PC-3 (cell line): ENCODE results near the gene TACSTD2. TPM values are rescaled to one million over a fixed set of nuclear protein-coding genes. Genes with fewer than 3 reads are reported as not detected.

Experiments
- ATAC-seq: fragments of 200-7000 bp; cut with Tn5 transposase; 2 replicates; pipeline ENCODE4 v1.9.1; 2020; ENCODE audit warnings: mild to moderate bottlenecking, moderate library complexity
- BruUV-seq: library from RNA; stranded (reverse); fragments of 400-500 nt; replicated peaks from 2 replicates; lab custom pipeline; 2021; lab: Mats Ljungman, UMichigan
- CTCF ChIA-PET: fragments of 300-600 bp; sonication (Branson Sonifier 250); formaldehyde crosslinking; loops from one replicate; lab custom pipeline; 2022; ENCODE audit warnings: antibody characterized with exemption; lab: Charles Lee
- POLR2A ChIA-PET: fragments of 300-600 bp; sonication (Branson Sonifier 250); formaldehyde crosslinking; loops from one replicate; lab custom pipeline; 2022; ENCODE audit warnings: antibody characterized with exemption; ENCODE audit not compliant: unreplicated experiment; lab: Charles Lee
- DNase-seq: peaks from one replicate; pipeline ENCODE4 v3.0.0-alpha.2; 2015
- H2AFZ ChIP-seq: fragments of 300-600 bp; sonication (generic); 2 replicates; pipeline ENCODE4 v1.6.0; 2016; ENCODE audit warnings: antibody characterized with exemption, low read length
- H3F3A ChIP-seq: fragments of 300-600 bp; sonication (generic); one replicate; pipeline ENCODE4 v1.6.0; 2017; ENCODE audit warnings: antibody characterized with exemption, low read length, control low read depth, mild to moderate bottlenecking; ENCODE audit not compliant: unreplicated experiment
- H3K27ac ChIP-seq: fragments of 300-600 bp; sonication (generic); 2 replicates; pipeline ENCODE4 v1.5.1; 2016; ENCODE audit warnings: mild to moderate bottlenecking, low read length
- H3K27me3 ChIP-seq: fragments of 300-600 bp; sonication (generic); 2 replicates; pipeline ENCODE4 v1.6.1; 2016; ENCODE audit warnings: low read length, mixed read lengths
- H3K36me3 ChIP-seq: fragments of 300-600 bp; sonication (generic); 2 replicates; pipeline ENCODE4 v1.6.1; 2016; ENCODE audit warnings: low read depth, mixed run types, low read length, mixed read lengths
- H3K4me1 ChIP-seq: fragments of 300-600 bp; sonication (generic); 2 replicates; pipeline ENCODE4 v1.5.1; 2016; ENCODE audit warnings: low read length; ENCODE audit not compliant: insufficient read depth
- H3K4me2 ChIP-seq: fragments of 300-600 bp; sonication (generic); 2 replicates; pipeline ENCODE4 v1.6.0; 2016; ENCODE audit warnings: low read length
- H3K4me3 ChIP-seq: fragments of 300-600 bp; sonication (generic); 2 replicates; pipeline ENCODE4 v1.5.1; 2016; ENCODE audit warnings: mild to moderate bottlenecking, low read length, mixed read lengths
- H3K79me2 ChIP-seq: fragments of 300-600 bp; sonication (generic); 2 replicates; pipeline ENCODE4 v1.6.1; 2017; ENCODE audit warnings: low read length, mixed read lengths
- H3K9ac ChIP-seq: fragments of 300-600 bp; sonication (generic); 2 replicates; pipeline ENCODE4 v1.6.0; 2016; ENCODE audit warnings: mild to moderate bottlenecking, low read length
- H3K9me2 ChIP-seq: fragments of 300-600 bp; sonication (generic); replicated peaks from 2 replicates; pipeline ENCODE4 v1.6.1; 2016; ENCODE audit warnings: mixed run types, low read length, mixed read lengths
- H3K9me3 ChIP-seq: fragments of 300-600 bp; sonication (generic); 2 replicates; pipeline ENCODE4 v1.6.1; 2016; ENCODE audit warnings: low read length, mixed read lengths
- H4K20me1 ChIP-seq: fragments of 300-600 bp; sonication (generic); 2 replicates; pipeline ENCODE4 v1.6.1; 2016; ENCODE audit warnings: low read length, mixed read lengths
- CTCF ChIP-seq: fragments of 300-600 bp; sonication (generic); conservative IDR thresholded peaks from 2 replicates; pipeline ENCODE4 v1.5.1; 2017; ENCODE audit warnings: antibody characterized with exemption, low read depth, mild to moderate bottlenecking, low read length
- EZH2 ChIP-seq: fragments of 300-600 bp; sonication (generic); IDR thresholded peaks from one replicate; pipeline ENCODE4 v1.6.1; 2017; ENCODE audit warnings: antibody characterized with exemption, mild to moderate bottlenecking, low read length; ENCODE audit not compliant: unreplicated experiment
- EZH2phosphoT487 ChIP-seq: fragments of 300-600 bp; sonication (generic); IDR thresholded peaks from 2 replicates; pipeline ENCODE4 v1.6.1; 2018; ENCODE audit warnings: mild to moderate bottlenecking, antibody characterized with exemption, low read length, borderline replicate concordance
- intact Hi-C: fragments of 100-400 bp; cut with micrococcal nuclease; formaldehyde crosslinking; loops from 2 replicates; pipeline ENCODE4 v1.9.0; 2023
- total RNA-seq: library from RNA; depleted of rRNA; stranded (reverse); fragments of >200 nt; gene quantifications from 2 replicates; pipeline ENCODE4 v1.2.3, GENCODE V29; 2014

The TACSTD2 gene
- total RNA-seq, 1 experiment from 2014 or later, result 94.2 TPM

GRCh38 chr1:58548371-58548770 is 28.7 kb downstream of the TACSTD2 start:
- H3K4me3 ChIP-seq, result no peak overlapping the region
- POLR2A ChIA-PET, result no interaction called here
- no peaks in the 10 kb centered on the region for H3K36me3 ChIP-seq
- H3K27ac ChIP-seq, result no peak overlapping the region
- BruUV-seq, result no TSS peak
- no peaks in the 10 kb centered on the region for H3K9me3 ChIP-seq
- H2AFZ ChIP-seq, result no peak overlapping the region
- ATAC-seq (no peak), DNase-seq (no peak)
- peaks cover 13% of the 10 kb centered on the region; the same call in 1 of the 2 replicates for H3K79me2 ChIP-seq
- H3K9me2 ChIP-seq, result no peaks in the 10 kb centered on the region
- TF ChIP-seq CTCF, result no peak
- TF ChIP-seq EZH2, result no peak
- TF ChIP-seq EZH2phosphoT487, result no peak
- no peak overlapping the region for H3K9ac ChIP-seq
- intact Hi-C loops, result no loop called here
- CTCF ChIA-PET, result no interaction called here
- no peaks in the 10 kb centered on the region for H4K20me1 ChIP-seq
- H3F3A ChIP-seq, result no peaks in the 10 kb centered on the region
- H3K27me3 ChIP-seq, result no peaks in the 10 kb centered on the region
- H3K4me1 ChIP-seq, result peaks cover 11% of the 10 kb centered on the region
- H3K4me2 ChIP-seq, result no peak overlapping the region

- H3K9me3 ChIP-seq, result no peaks in the 10 kb centered on the region
- DNase-seq (peak; percentile 96), ATAC-seq (peak; percentile 92)
- H4K20me1 ChIP-seq, result no peaks in the 10 kb centered on the region
- peak within 1 kb of the TSS; percentile 99 for H3K4me2 ChIP-seq
- BruUV-seq, result TSS peak; percentile 65
- H3K9ac ChIP-seq, result peak within 1 kb of the TSS; percentile 79
- peak within 1 kb of the TSS; percentile 66 for H3K27ac ChIP-seq
- peaks cover 11% of the 10 kb centered on the region for H3K4me1 ChIP-seq
- H3K36me3 ChIP-seq, result no peaks in the 10 kb centered on the region
- peaks cover 13% of the 10 kb centered on the region; the same call in 1 of the 2 replicates for H3K79me2 ChIP-seq
- POLR2A ChIA-PET, result interaction anchor here (0.6 to 0.9 kb wide), 5 partner anchors 26 to 979 kb away, joined by 3 to 18 read pairs (median 4); no protein-coding TSS in a partner anchor
- H2AFZ ChIP-seq, result peak within 1 kb of the TSS; percentile 88
- peak within 1 kb of the TSS; percentile 82 for H3K4me3 ChIP-seq
- CTCF ChIA-PET, result no interaction called here
- H3K27me3 ChIP-seq, result no peaks in the 10 kb centered on the region
- no peaks in the 10 kb centered on the region for H3K9me2 ChIP-seq
- peak; percentile 90 for TF ChIP-seq CTCF
- TF ChIP-seq EZH2phosphoT487, result no peak
- intact Hi-C loops, result loop anchor here (1.0 to 2.0 kb wide), 4 partner anchors 29 to 106 kb away; no protein-coding TSS in a partner anchor
- no peaks in the 10 kb centered on the region for H3F3A ChIP-seq
These were observed 30.3 kb downstream of the TACSTD2 start, which contains the start of gene OMA1 for GRCh38 chr1:58546520-58547308. TSS of gene OMA1 (minus strand) at chr1:58546726. CDS start at chr1:58539294, 7,432 bp downstream.
